Left lung (tissue), 10 donors: ENCODE measurements around the gene HOMER2. TPM values are rescaled to one million over a fixed set of nuclear protein-coding genes. Genes with fewer than 3 reads are reported as not detected.

Experiments
- ATAC-seq: fragments of 200-7000 bp; cut with Tn5 transposase; one replicate; pipeline ENCODE4 v1.9.1; 2020; ENCODE audit warnings: moderate library complexity
- DNase-seq, 4 donors: peaks; one replicate each; pipeline ENCODE4 v3.0.0-alpha.2; 2013 to 2020
- H3K27ac ChIP-seq, 2 donors: fragments of 200-600 bp; sonication (generic) in 1 of 2; one replicate each; pipeline versions ENCODE4 v1.5.0 to v1.8.0; 2020 to 2021
- H3K27me3 ChIP-seq, 2 donors: fragments of 200-600 bp; sonication (generic) in 1 of 2; one replicate each; pipeline versions ENCODE4 v1.5.0 to v1.8.0; 2020 to 2021
- H3K36me3 ChIP-seq, 2 donors: fragments of 200-600 bp; sonication (generic) in 1 of 2; one replicate each; pipeline versions ENCODE4 v1.5.0 to v1.8.0; 2020 to 2021
- H3K4me1 ChIP-seq, 2 donors: fragments of 200-600 bp; one replicate each; pipeline ENCODE4 v1.8.0; 2021
- H3K4me3 ChIP-seq, 2 donors: fragments of 200-600 bp; sonication (generic) in 1 of 2; one replicate each; pipeline versions ENCODE4 v1.5.0 to v1.8.0; 2020 to 2021; ENCODE audit warnings: mild to moderate bottlenecking in 1 of 2
- H3K9me3 ChIP-seq, 2 donors: fragments of 200-600 bp; sonication (generic) in 1 of 2; one replicate each; pipeline versions ENCODE4 v1.5.0 to v1.8.0; 2020 to 2021
- intact Hi-C, 2 donors: fragments of 100-400 bp; cut with DNase I; formaldehyde crosslinking; loops; one replicate each; pipeline versions ENCODE4 v1.11.2 to v1.14.2; 2022
- polyA plus RNA-seq, 6 donors: library from polyadenylated mRNA; unstranded; fragments of 120-200 nt; gene quantifications; one replicate each; pipeline ENCODE4 v1.2.1, GENCODE V29; 2013; ENCODE audit not compliant: insufficient read length in 6 of 6
- total RNA-seq, 2 donors: library from RNA; stranded (reverse); fragmentation: NEBNext Ultra II Directional; extraction: Animal tissue kit (Norgen Biotek cat#: 25700); gene quantifications; one replicate each; pipeline ENCODE4 v1.2.1, GENCODE V29; 2021
- TF ChIP-seq, protein P1 (sequence below), 2 donors: fragments of 200-600 bp; sonication (generic) in 1 of 2; IDR thresholded peaks; one replicate each; pipeline versions ENCODE4 v1.5.0 to v1.8.0; 2021; ENCODE audit warnings: antibody characterized with exemption in 2 of 2
- donor health status: DM: no; HTN: yes; CAD: no.
- donor health status: DM: no; HTN: no; CAD: no.

Gene HOMER2
- total and polyA plus RNA-seq, 8 donors, result 17.3 to 22.4 (median 19.0) TPM

GRCh38 chr15:82909080-82909815, 43.3 kb downstream of the HOMER2 start:
- no peaks in the 10 kb centered on the region for H3K27me3 ChIP-seq
- peaks cover 0 to 17% of the 10 kb centered on the region in 2 donors for H3K9me3 ChIP-seq
- TF ChIP-seq, protein P1, sequence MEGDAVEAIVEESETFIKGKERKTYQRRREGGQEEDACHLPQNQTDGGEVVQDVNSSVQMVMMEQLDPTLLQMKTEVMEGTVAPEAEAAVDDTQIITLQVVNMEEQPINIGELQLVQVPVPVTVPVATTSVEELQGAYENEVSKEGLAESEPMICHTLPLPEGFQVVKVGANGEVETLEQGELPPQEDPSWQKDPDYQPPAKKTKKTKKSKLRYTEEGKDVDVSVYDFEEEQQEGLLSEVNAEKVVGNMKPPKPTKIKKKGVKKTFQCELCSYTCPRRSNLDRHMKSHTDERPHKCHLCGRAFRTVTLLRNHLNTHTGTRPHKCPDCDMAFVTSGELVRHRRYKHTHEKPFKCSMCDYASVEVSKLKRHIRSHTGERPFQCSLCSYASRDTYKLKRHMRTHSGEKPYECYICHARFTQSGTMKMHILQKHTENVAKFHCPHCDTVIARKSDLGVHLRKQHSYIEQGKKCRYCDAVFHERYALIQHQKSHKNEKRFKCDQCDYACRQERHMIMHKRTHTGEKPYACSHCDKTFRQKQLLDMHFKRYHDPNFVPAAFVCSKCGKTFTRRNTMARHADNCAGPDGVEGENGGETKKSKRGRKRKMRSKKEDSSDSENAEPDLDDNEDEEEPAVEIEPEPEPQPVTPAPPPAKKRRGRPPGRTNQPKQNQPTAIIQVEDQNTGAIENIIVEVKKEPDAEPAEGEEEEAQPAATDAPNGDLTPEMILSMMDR (IDR thresholded peaks at IDR 0.05), result no peak
- no peaks in the 10 kb centered on the region for H3K4me1 ChIP-seq
- ATAC-seq, result no peak
- no peak overlapping the region for H3K4me3 ChIP-seq
- intact Hi-C loops, result no loop called here
- H3K27ac ChIP-seq, result no peak overlapping the region
- no peaks in the 10 kb centered on the region for H3K36me3 ChIP-seq
- DNase-seq, result no peak

DNA sequence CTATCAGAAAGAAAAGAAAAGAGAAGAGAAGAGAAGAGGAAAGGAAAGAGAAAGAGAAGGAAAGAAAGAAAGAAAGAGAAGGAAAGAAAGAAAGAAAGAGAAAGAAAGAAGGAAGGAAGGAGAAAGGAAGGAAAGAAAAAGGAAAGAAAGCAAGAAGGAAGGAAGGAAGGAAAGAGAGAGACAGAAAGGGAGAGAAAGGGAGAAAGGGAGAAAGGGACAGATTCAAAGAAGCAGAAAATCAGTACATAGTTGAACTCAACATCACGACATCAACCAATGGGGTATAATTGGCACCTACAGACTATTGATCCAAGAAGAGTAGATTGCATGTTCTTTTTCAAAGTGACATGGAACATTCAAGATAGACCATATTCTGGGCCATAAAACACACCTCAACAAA, 45.2 kb downstream of the HOMER2 start:
- H3K27ac ChIP-seq, result no peak overlapping the region
- DNase-seq (no peak), ATAC-seq (no peak)
- H3K36me3 ChIP-seq, result no peaks in the 10 kb centered on the region
- H3K9me3 ChIP-seq, result peaks cover 0 to 17% of the 10 kb centered on the region in 2 donors
- no peaks in the 10 kb centered on the region for H3K4me1 ChIP-seq
- intact Hi-C loops, result no loop called here
- H3K4me3 ChIP-seq, result no peak overlapping the region
- H3K27me3 ChIP-seq, result no peaks in the 10 kb centered on the region
- TF ChIP-seq, protein P1 (IDR thresholded peaks at IDR 0.05), result no peak

DNA sequence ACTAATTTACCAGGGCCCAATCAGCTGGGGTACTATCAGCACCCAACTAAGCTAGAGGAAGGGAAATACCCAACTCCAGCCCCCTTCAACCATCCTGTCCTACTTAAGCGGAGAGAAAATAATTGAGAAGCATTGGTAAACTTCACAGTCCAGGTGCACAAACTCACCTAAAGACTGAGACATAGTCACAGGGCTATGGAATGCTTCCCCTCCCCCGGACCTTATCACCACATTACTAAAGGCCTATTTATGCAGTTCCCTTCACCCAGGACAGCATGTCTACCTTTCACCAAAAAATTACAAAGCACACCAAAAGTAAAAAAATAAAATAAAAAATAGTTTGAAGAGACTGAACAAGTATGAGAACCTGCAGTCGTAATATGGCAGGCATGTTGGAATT, 47.9 kb downstream of the HOMER2 start:
- TF ChIP-seq, protein P1 (IDR thresholded peaks at IDR 0.05), result no peak
- ATAC-seq, result no peak
- intact Hi-C loops, result no loop called here
- DNase-seq, result no peak
- Histone ChIP-seq H3K27ac (no peak overlapping the region), H3K4me3 (no peak overlapping the region), H3K27me3 (no peaks in the 10 kb centered on the region), H3K4me1 (no peaks in the 10 kb centered on the region), H3K9me3 (peaks cover 0 to 15% of the 10 kb centered on the region in 2 donors), H3K36me3 (no peaks in the 10 kb centered on the region)

GRCh38 chr15:82903511-82903910, 49.0 kb downstream of the HOMER2 start:
- Histone ChIP-seq H3K4me1 (no peaks in the 10 kb centered on the region), H3K9me3 (peaks cover 0 to 5% of the 10 kb centered on the region in 2 donors), H3K36me3 (no peaks in the 10 kb centered on the region), H3K27me3 (no peaks in the 10 kb centered on the region), H3K27ac (no peak overlapping the region), H3K4me3 (no peak overlapping the region)
- intact Hi-C loops, result no loop called here
- TF ChIP-seq, protein P1 (IDR thresholded peaks at IDR 0.05), result no peak
- ATAC-seq (no peak), DNase-seq (no peak)

DNA sequence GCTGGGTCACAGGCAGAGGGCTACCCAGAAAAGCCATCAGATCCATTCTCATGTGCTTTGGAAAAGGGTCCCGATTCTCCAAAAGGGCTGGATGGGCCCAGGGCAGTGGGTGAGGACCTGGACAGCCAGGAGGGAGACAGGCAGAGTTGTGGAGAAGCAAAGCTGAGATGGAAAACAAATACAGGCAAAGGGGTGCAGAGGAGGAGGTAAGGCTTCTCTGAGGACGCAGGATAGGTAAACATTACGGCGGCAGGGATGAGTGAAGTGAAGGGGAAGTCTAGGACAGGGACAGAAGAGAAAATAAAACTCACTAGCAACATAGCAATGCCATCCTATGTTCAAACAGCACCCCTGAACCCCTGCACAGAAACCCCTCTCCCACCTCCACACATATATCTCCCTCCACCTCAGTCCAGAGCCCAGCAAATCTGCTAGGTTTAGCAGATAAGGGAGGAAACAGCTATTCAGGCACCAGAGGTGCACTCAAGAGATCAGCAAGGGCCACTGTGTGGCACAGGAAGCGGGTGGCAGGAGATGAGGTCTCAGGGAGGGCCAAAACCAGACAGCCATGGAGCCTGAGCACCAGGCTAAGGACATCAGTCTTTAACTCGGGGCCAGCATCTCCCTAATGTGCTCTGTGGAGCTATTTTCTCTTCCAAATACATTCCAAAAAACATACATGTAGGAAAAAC, 51.3 kb downstream of the HOMER2 start:
- Histone ChIP-seq H3K27me3 (no peaks in the 10 kb centered on the region), H3K27ac (no peak overlapping the region), H3K4me1 (no peaks in the 10 kb centered on the region), H3K9me3 (no peaks in the 10 kb centered on the region), H3K4me3 (no peak overlapping the region), H3K36me3 (no peaks in the 10 kb centered on the region)
- DNase-seq (no peak), ATAC-seq (no peak)
- TF ChIP-seq, protein P1 (IDR thresholded peaks at IDR 0.05), result no peak
- intact Hi-C loops, result no loop called here
